NB4 (cell line): ENCODE data around the gene ADRM1.

Source experiments
- DNase-seq: peaks from one replicate; pipeline ENCODE4 v3.0.0; 2010; ENCODE audit warnings: low read depth
- H3K4me3 ChIP-seq: one replicate; pipeline ENCODE4 v1.5.1; 2011; ENCODE audit warnings: mild to moderate bottlenecking, low read depth, low read length, moderate library complexity
- MYC ChIP-seq: IDR thresholded peaks from 2 replicates; pipeline ENCODE4 v1.6.1; 2011; ENCODE audit warnings: low read depth, low read length
- POLR2A ChIP-seq: IDR thresholded peaks from 2 replicates; pipeline ENCODE4 v1.6.1; 2011; ENCODE audit warnings: mild to moderate bottlenecking; ENCODE audit not compliant: insufficient read length; ENCODE audit errors: extremely low read depth
- TF ChIP-seq, protein P1 (sequence below): IDR thresholded peaks from 2 replicates; pipeline ENCODE4 v1.6.1; 2011; ENCODE audit warnings: low read depth, low read length
- TF ChIP-seq, protein P2 (sequence below): IDR thresholded peaks from one replicate; pipeline ENCODE4 v1.5.1; 2012; ENCODE audit warnings: low read depth, low read length

Gene ADRM1

DNA sequence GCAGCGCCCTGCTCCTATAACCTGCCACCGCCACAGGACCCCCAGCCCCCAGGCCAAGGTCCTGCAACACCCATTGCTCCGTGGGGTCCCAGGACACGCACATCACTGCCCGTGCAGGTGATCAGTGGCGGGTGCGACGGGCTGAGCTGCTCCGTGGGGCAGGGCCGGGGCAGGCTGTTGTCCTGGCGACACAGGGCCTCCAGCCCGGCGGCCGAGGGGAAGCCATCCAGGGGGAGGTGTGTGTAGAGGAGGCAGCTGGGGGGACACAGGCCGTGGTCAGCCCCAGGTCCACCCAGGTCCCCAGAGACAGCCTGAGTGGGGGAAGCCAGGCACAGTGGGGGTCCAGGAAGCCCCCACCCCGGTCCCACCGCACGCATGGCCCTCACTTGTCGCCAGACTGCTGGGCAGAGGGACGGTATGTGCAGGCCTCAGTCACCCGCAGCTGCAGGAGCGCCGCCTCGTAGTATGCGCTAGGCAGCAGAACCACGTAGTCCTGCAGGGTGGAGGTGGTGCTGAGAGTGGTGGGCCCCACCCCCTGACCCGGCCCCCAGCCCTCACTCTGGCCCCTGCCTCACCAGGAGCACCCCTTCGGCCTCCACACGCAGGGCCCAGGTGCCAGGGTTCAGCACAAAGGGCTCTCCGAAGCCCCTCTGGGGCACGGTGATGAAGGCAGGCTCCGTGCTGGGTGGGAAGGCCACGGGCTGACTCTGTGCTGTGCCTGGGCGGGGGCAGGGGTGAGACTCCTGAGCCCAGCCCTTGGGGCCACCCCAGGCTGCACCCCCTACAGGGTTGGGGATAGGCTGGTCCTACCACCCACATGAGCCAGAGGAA is 30.4 kb downstream of the ADRM1 start:
- no peak overlapping the region for H3K4me3 ChIP-seq
- TF ChIP-seq, protein P1, sequence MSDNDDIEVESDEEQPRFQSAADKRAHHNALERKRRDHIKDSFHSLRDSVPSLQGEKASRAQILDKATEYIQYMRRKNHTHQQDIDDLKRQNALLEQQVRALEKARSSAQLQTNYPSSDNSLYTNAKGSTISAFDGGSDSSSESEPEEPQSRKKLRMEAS = no peak
- no peak for TF ChIP-seq MYC
- TF ChIP-seq, protein P2, sequence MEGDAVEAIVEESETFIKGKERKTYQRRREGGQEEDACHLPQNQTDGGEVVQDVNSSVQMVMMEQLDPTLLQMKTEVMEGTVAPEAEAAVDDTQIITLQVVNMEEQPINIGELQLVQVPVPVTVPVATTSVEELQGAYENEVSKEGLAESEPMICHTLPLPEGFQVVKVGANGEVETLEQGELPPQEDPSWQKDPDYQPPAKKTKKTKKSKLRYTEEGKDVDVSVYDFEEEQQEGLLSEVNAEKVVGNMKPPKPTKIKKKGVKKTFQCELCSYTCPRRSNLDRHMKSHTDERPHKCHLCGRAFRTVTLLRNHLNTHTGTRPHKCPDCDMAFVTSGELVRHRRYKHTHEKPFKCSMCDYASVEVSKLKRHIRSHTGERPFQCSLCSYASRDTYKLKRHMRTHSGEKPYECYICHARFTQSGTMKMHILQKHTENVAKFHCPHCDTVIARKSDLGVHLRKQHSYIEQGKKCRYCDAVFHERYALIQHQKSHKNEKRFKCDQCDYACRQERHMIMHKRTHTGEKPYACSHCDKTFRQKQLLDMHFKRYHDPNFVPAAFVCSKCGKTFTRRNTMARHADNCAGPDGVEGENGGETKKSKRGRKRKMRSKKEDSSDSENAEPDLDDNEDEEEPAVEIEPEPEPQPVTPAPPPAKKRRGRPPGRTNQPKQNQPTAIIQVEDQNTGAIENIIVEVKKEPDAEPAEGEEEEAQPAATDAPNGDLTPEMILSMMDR = no peak
- no peak for TF ChIP-seq POLR2A
- no peak for DNase-seq

DNA sequence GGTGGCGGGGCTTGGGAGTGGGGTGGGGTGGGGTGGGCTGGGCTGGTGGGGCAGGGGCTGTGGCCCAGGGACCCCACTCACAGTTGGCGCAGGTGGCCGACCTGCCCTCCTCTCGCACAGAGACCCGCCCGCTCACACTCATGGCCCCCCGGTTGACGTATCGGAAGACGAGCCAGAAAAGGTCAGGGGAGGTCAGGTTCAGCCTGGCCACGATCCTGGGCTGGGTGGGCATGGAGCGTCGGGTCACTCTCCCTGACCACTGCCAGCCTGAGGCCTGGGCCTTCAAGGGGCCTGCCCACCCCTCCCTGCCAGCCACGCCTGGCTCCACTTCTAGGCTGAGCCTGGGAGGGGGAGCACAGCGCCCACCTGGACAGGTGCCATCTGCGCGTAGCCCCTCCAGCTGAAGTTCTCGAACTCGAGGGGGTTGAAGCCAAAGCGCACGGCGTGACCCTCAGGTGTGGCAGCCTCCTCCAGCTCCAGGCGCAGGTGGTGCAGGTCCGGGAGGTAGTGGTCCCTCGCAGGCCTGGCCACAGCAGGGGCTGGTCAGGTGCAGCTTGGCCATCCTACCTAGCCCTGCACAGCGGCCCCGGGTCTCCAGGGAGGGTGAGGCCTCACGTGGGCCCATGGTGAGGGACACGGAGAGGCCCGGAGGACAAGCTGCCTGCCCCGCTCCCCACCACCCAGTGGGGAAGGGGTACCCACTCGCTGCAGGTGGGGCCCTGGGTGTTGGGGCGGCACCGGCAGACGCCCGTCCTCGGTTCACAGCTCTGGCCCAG is 31.2 kb downstream of the ADRM1 start:
- TF ChIP-seq, protein P2 = no peak
- TF ChIP-seq POLR2A (no peak), MYC (no peak)
- TF ChIP-seq, protein P1 = no peak
- no peak overlapping the region for H3K4me3 ChIP-seq
- DNase-seq = no peak

DNA sequence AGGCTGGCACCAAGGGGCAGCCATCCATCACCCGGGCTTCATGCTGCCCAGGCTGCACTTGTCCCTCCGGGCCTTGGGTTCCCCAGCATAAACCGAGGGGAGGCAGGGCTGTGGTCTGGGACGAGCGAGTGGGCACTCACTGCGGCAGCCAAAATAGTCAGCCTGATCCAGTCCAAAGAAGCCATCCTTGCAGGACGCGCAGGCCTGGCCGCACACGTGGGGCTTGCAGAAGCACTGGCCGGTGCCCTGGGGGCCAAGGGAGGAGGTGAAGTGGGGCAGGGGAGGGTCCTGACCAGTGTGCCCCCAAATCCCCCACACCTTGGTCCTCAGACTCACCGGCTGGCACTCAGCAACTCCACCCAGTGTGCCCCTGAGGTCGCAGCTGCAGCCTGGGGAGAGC is 32.1 kb downstream of the ADRM1 start:
- TF ChIP-seq, protein P1 = no peak
- no peak for TF ChIP-seq MYC
- no peak for TF ChIP-seq POLR2A
- TF ChIP-seq, protein P2 = no peak
- no peak overlapping the region for H3K4me3 ChIP-seq
- DNase-seq = no peak

DNA sequence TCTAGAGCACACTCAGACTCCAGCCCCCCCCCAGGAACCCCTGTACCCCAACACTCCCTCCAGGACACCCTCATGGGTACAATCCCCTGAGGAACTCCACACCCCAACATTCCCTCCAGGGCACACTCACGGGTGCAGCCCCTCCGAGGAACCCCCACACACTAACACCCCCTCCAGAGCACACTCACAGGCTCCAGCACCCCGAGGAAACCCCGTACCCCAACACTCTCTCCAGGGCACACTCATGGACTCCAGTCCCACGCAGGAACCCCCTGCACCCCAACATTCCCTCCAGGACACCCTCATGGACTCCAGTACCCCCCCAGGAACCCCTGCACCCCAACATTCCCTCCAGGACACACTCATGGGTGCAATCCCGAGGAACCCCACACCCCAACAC is 32.7 kb downstream of the ADRM1 start:
- H3K4me3 ChIP-seq = no peak overlapping the region
- TF ChIP-seq POLR2A (no peak), MYC (no peak)
- TF ChIP-seq, protein P1 = no peak
- TF ChIP-seq, protein P2 = no peak
- no peak for DNase-seq

DNA sequence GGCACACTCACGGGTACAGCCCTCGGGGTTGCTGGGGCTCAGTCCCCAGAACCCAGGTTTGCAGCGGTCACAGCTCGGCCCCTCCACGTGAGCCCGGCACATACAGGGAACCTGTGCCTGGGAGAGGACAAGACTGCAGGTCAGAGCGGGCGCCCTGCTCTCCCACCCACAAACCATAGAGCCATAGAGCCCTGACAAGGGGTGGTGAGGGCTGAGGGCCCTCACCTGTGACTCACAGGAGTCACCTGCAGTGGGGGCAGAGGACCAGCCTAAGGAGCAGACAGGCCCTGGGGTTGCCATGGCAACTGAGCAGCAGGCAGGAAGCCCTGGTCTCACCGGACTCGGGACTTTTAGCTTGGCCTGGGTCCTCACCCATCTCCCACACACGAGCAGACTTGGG is 33.5 kb downstream of the ADRM1 start:
- TF ChIP-seq, protein P1 = no peak
- TF ChIP-seq, protein P2 = no peak
- TF ChIP-seq POLR2A (no peak), MYC (no peak)
- DNase-seq = no peak
- H3K4me3 ChIP-seq = no peak overlapping the region
